Measurements from ENCODE around the gene ODAD2. TPM values are rescaled to one million over a fixed set of nuclear protein-coding genes. Genes with fewer than 3 reads are reported as not detected.

ODAD2 gene
- total and polyA plus RNA-seq, 2 of the 8 experiments (the other 6 are each of a cell fraction or from before 2014, with no cell fraction given): 0.95 to 4.3 TPM

DNA sequence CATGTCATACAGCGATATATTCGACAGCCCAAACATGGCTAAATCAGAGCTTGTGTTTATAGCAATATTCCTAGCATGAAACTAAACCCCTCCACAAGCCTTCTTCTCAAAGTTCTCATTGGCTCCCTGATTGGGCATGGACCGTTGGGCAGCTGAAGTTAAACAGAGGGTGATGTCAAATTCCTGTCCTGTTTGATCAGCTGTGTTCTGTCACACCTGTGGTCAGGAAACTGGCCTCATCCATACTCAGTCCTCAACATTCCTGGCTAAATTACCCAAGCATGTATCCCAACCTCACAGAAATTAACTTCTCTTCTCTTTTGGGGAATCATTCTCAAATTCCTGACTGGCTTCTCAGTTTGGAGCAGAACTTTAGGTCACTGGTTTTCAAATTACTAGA, 107.9 kb downstream of the ODAD2 start:
- Histone ChIP-seq H3K23me2 (ENCODE audit: low read depth, low read length) (no peaks in the 10 kb centered on the region), H3K56ac (replicated peaks; ENCODE audit: insufficient read length, low read depth, low read length) (no peak overlapping the region), H3K9ac (replicated peaks in 1 of 4; ENCODE audit: extremely low read depth in 1 of 4, low read depth in 3 of 4, low read length in 3 of 4) (no peak overlapping the region), H3K23ac (ENCODE audit: insufficient read length) (no peak overlapping the region), H4K20me1 (replicated peaks in 1 of 2; ENCODE audit: control insufficient read depth in 1 of 2, insufficient read depth in 2 of 2, low read length in 2 of 2) (no peaks in the 10 kb centered on the region), H3K79me2 (ENCODE audit: control insufficient read depth in 1 of 2, insufficient read depth in 2 of 2, low read length in 2 of 2) (no peaks in the 10 kb centered on the region), H3K4ac (replicated peaks; ENCODE audit: insufficient read length, low read depth, low read length) (no peak overlapping the region), H4K8ac (ENCODE audit: extremely low read depth, insufficient read depth, low read length) (no peak overlapping the region), H2BK15ac (ENCODE audit: low read length) (no peak overlapping the region), H3K36me3 (ENCODE audit: control insufficient read depth in 2 of 4, insufficient read depth in 4 of 4, low read length in 3 of 4) (no peaks in the 10 kb centered on the region), H2BK120ac (replicated peaks; ENCODE audit: low read depth, low read length) (no peak overlapping the region), H4K91ac (replicated peaks; ENCODE audit: insufficient read length, low read length) (no peak overlapping the region), H2BK5ac (ENCODE audit: low read depth, low read length) (no peak overlapping the region), H3K27me3 (replicated peaks in 1 of 4; ENCODE audit: control insufficient read depth in 3 of 4, extremely low read depth in 1 of 4, insufficient read depth in 3 of 4, low read length in 3 of 4) (no peaks in the 10 kb centered on the region), H3K27ac (ENCODE audit: low read depth, low read length) (no peak overlapping the region), H3K4me1 (replicated peaks in 1 of 4; ENCODE audit: control insufficient read depth in 3 of 4, insufficient read depth in 4 of 4, low read length in 3 of 4) (no peaks in the 10 kb centered on the region), H4K5ac (ENCODE audit: insufficient read length, low read depth, low read length) (no peak overlapping the region), H3K9me3 (ENCODE audit: insufficient read depth in 2 of 2, low read depth in 1 of 2, low read length in 1 of 2) (no peaks in the 10 kb centered on the region), H2BK20ac (ENCODE audit: low read length) (no peak overlapping the region), H3K4me2 (ENCODE audit: insufficient read depth in 1 of 2, low read depth in 2 of 2, low read length in 2 of 2) (no peak overlapping the region), H2BK12ac (ENCODE audit: low read depth, low read length) (no peak overlapping the region), H3K18ac (ENCODE audit: extremely low read depth, low read length) (no peak overlapping the region), H3K14ac (ENCODE audit: insufficient read length) (no peak overlapping the region), H2AK5ac (ENCODE audit: low read depth, low read length) (no peak overlapping the region), H3K79me1 (ENCODE audit: low read depth, low read length) (no peaks in the 10 kb centered on the region), H2AFZ (ENCODE audit: low read length) (no peak overlapping the region), H3K4me3 (ENCODE audit: extremely low read depth in 1 of 4, insufficient read depth in 2 of 4, low read depth in 3 of 4, low read length in 4 of 4) (no peak overlapping the region)
- ChIA-PET POLR2A (ENCODE audit: partially characterized antibody) (no interaction called here), CTCF (ENCODE audit: partially characterized antibody) (no interaction called here)
- FAIRE-seq (no peak), DNase-seq (ENCODE audit: low read depth in 1 of 2, low spot score in 2 of 2) (no peak)
- WGBS, 2 experiments (ENCODE audit: extremely low coverage in 1 of 2, insufficient coverage in 1 of 2, insufficient read length in 1 of 2, insufficient replicate concordance in 2 of 2, low coverage in 1 of 2, low lambda C conversion rate in 2 of 2, missing lambda C conversion rate in 1 of 2): 89% methylated on average over 3 of the region's 3 CpGs; no CpG with 5 or more reads in 1 of the 2 experiments
- TF ChIP-seq RBBP5 (IDR thresholded peaks at IDR 0.05; ENCODE audit: borderline replicate concordance, low read depth, low read length) (no peak), SP2 (IDR thresholded peaks at IDR 0.05; ENCODE audit: low read length) (no peak), CEBPB (IDR thresholded peaks at IDR 0.05; ENCODE audit: low read depth, low read length) (no peak)

Data from H1 (cell line).